IPS-20b (cell line): ENCODE measurements around the gene NAPEPLD.
"Not testable (repeated sequence)": the region's sequence is repeated elsewhere in the genome, so short reads cannot be mapped to it uniquely, and the experiment has no call there.

Experiments
- H3K27ac ChIP-seq: one replicate; pipeline ENCODE4 v1.5.1; 2013; ENCODE audit warnings: low read length
- H3K27me3 ChIP-seq: 2 replicates; pipeline ENCODE4 v1.6.1; 2013; ENCODE audit warnings: mild to moderate bottlenecking, low read length, inconsistent platforms; ENCODE audit not compliant: insufficient read depth
- H3K36me3 ChIP-seq: 2 replicates; pipeline ENCODE4 v1.6.1; 2013; ENCODE audit warnings: low read depth, mild to moderate bottlenecking, inconsistent platforms, low read length, moderate library complexity; ENCODE audit not compliant: insufficient read depth
- H3K4me1 ChIP-seq: 2 replicates; pipeline ENCODE4 v1.6.1; 2013; ENCODE audit warnings: mild to moderate bottlenecking, control low read depth, inconsistent platforms, low read length, moderate library complexity; ENCODE audit not compliant: insufficient read depth
- H3K4me3 ChIP-seq: 2 replicates; pipeline ENCODE4 v1.5.1; 2013; ENCODE audit warnings: mild to moderate bottlenecking, low read length, inconsistent platforms
- H3K9ac ChIP-seq: 2 replicates; pipeline ENCODE4 v1.6.1; 2013; ENCODE audit warnings: low read depth, mild to moderate bottlenecking, inconsistent platforms, low read length, moderate library complexity
- H3K9me3 ChIP-seq: 2 replicates; pipeline ENCODE4 v1.6.1; 2013; ENCODE audit warnings: mild to moderate bottlenecking, low read depth, low read length, inconsistent platforms; ENCODE audit not compliant: insufficient read depth

Gene NAPEPLD

DNA sequence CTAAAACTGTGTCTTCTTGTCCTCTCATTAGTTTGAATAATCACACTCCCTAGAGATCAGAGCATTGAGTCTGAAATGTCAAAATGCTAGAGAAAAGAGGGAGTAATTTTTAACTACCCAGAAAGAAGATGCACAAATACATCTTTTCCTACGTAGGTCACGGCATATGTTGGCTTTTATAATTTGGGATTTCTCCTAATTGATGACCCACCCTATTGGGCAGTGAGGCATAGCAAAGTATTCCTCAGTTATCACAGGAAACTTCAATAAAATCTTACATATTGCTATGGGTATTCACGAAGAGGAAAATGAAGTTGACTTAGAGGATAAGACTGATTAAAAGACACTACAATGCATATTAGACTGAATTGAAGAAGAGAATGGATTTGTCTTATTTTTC, 48.6 kb downstream of the NAPEPLD start:
- Histone ChIP-seq H3K9me3 (no peaks in the 10 kb centered on the region), H3K27me3 (no peaks in the 10 kb centered on the region), H3K9ac (no peak overlapping the region), H3K4me3 (no peak overlapping the region), H3K27ac (no peak overlapping the region), H3K4me1 (no peaks in the 10 kb centered on the region), H3K36me3 (peaks cover 45% of the 10 kb centered on the region)

DNA sequence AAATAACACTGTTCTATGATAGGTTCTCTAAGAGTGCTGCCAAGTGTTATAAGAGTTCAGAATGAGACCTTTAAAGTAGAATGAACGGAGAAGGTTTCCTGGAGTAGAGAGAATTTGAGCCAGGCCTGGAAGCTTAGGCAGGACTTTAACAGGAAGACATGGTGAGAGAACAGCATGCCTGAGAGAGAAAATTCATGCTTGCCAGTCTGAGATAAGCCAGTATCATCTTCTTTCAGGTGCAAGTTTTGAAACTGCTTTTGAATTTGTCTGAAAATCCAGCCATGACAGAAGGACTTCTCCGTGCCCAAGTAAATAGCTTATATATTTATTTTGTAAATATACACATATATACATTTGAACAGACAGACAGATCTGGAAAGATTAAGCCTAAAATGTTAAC, 51.9 kb downstream of the NAPEPLD start:
- no peaks in the 10 kb centered on the region for H3K27me3 ChIP-seq
- H3K27ac ChIP-seq, result no peak overlapping the region
- H3K4me1 ChIP-seq, result no peaks in the 10 kb centered on the region
- no peak overlapping the region for H3K9ac ChIP-seq
- no peak overlapping the region for H3K4me3 ChIP-seq
- H3K9me3 ChIP-seq, result no peaks in the 10 kb centered on the region
- H3K36me3 ChIP-seq, result peaks cover 48% of the 10 kb centered on the region

DNA sequence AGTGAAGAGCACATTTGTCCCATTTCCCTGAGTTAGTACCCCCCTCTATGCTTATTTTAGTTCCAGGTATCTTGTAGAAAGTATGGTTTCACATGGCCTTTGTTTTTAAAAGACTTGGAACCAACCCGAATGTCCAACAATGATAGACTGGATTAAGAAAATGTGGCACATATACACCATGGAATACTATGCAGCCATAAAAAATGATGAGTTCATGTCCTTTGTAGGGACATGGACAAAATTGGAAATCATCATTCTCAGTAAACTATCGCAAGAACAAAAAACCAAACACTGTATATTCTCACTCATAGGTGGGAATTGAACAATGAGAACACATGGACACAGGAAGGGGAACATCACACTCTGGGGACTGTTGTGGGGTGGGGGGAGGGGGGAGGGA, 53.3 kb downstream of the NAPEPLD start:
- not testable (repeated sequence) for H3K9me3 ChIP-seq, H3K9ac ChIP-seq, H3K27ac ChIP-seq, H3K4me3 ChIP-seq, H3K4me1 ChIP-seq, H3K27me3 ChIP-seq
- H3K36me3 ChIP-seq, result peaks cover 43% of the 10 kb centered on the region

DNA sequence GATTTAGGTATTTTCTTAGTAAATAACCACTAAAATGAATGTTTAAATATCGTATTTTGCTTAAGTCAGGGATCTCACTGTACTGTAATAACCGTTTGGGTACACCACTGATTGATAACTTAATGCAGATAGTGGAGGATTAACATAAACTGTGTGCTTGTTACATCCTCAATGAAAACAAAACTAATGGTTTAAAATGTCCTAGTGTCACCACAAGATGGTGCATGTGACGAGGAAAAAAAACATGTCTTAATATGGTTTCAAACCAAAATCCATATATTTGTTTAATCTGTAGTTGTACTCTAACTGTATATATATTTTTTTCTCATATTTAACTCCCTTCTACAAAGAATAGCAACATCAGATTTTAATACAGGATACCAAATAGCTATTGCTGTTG, 54.8 kb downstream of the NAPEPLD start:
- Histone ChIP-seq H3K27me3 (no peaks in the 10 kb centered on the region), H3K4me3 (no peak overlapping the region), H3K27ac (no peak overlapping the region), H3K36me3 (peaks cover 49% of the 10 kb centered on the region), H3K9me3 (no peaks in the 10 kb centered on the region), H3K4me1 (no peaks in the 10 kb centered on the region), H3K9ac (no peak overlapping the region)

DNA sequence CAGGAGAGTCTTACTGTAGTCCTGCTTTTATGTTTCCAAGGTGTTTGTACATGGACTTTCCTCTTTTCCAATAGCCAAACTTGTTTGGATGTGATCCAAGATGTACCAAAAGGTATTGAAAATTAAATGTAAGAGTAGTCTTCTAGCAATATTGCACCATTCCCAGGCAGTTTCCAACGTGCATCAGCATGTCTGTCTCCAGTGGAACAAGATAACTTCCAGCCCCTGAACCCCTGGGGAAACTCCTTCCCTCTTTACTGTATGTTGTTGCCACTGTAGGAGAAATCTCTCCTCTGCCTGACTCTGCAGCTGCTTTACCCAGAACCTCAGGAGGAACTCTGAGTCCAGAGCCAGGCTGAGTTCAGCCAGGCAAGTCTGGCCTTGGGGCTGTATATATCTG, 55.5 kb downstream of the NAPEPLD start:
- Histone ChIP-seq H3K4me3 (no peak overlapping the region), H3K36me3 (peaks cover 56% of the 10 kb centered on the region), H3K27me3 (no peaks in the 10 kb centered on the region), H3K27ac (no peak overlapping the region), H3K9ac (no peak overlapping the region), H3K9me3 (no peaks in the 10 kb centered on the region), H3K4me1 (no peaks in the 10 kb centered on the region)

DNA sequence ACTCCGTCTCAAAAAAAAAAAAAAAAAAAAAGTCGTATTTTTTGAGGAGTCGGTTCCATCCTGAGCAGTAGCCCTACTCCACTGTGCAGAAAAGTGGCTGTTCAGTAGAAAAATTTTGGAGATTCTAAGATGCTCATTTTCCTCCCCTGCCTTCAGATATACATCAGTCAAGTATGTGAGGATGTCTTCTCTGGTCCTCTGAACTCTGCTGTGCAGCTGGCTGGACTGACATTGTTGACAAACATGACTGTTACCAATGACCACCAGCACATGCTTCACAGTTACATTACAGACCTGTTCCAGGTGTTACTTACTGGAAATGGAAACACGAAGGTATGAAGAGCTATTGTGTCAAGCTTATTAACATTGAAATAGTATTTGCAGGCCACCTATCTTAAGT, 56.6 kb downstream of the NAPEPLD start:
- H3K4me3 ChIP-seq, H3K9ac ChIP-seq, H3K9me3 ChIP-seq, H3K27me3 ChIP-seq, H3K27ac ChIP-seq, H3K4me1 ChIP-seq: not testable (repeated sequence)
- peaks cover 61% of the 10 kb centered on the region for H3K36me3 ChIP-seq

DNA sequence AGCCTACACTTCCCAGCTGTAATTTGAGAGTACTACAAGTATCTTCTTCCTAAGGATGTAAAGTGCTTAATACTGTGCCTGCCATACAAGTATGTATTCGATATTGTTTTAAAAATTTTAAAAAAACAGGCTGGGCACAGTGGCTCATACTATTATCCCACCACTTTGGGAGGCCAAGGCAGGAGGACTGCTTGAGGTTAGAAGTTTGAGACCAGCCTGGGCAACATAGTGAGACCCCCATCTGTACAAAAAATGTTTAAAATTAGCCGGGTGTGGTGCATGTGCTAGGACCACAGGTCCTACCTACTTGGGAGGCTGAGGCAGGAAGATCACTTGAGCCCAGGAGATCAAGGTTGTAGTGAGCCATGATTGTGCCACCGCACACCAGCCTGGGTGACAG, 65.7 kb downstream of the NAPEPLD start:
- Histone ChIP-seq H3K36me3 (peaks cover 49% of the 10 kb centered on the region), H3K27me3 (no peaks in the 10 kb centered on the region), H3K9ac (no peak overlapping the region), H3K27ac (no peak overlapping the region), H3K4me1 (peaks cover 5% of the 10 kb centered on the region; the same call in 1 of the 2 replicates), H3K4me3 (no peak overlapping the region), H3K9me3 (no peaks in the 10 kb centered on the region)

DNA sequence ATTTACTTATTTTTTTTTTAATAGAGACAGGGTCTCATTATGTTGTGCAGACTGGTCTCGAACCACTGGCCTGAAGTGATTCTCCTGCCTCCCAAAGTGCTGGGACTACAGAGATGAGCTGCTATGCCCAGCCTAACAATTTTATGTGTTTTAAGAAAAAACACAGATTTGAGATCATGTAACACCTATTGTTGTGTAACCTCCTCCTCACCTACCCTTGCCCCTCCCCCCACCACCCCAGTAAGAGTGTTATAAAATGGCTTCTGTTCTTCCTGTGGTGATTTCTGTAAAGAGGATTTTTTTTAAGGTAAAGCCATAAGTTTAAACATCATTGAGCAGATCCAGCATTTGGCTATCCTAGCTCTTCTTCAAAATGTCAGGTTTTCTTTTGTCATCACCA, 66.4 kb downstream of the NAPEPLD start:
- Histone ChIP-seq H3K9me3 (no peaks in the 10 kb centered on the region), H3K27ac (no peak overlapping the region), H3K4me1 (peaks cover 5% of the 10 kb centered on the region; the same call in 1 of the 2 replicates), H3K36me3 (peaks cover 47% of the 10 kb centered on the region), H3K9ac (no peak overlapping the region), H3K27me3 (no peaks in the 10 kb centered on the region), H3K4me3 (no peak overlapping the region)

DNA sequence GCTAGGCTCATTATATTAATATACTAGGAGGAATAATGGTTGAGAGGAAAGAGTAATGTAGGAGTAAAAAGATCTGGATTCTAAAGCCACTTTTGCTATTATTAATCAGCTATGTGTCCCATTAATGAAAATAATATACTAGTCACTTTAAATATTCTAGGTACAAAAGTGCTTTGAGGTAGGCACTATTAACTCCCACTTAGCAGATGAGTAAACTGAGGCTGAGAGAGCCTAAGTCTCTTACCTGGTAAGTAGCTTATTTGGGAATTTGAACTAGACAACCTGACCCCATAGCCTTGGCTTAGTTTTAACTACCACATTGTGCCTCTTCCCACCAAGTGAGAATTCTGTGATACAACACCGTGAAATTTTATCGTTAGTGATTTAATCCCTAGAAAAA, 68.0 kb downstream of the NAPEPLD start:
- no peak overlapping the region for H3K27ac ChIP-seq
- no peak overlapping the region for H3K4me3 ChIP-seq
- H3K36me3 ChIP-seq, result peaks cover 39% of the 10 kb centered on the region
- H3K9me3 ChIP-seq, result no peaks in the 10 kb centered on the region
- no peak overlapping the region for H3K9ac ChIP-seq
- H3K27me3 ChIP-seq, result no peaks in the 10 kb centered on the region
- peaks cover 9% of the 10 kb centered on the region; the same call in 1 of the 2 replicates for H3K4me1 ChIP-seq

DNA sequence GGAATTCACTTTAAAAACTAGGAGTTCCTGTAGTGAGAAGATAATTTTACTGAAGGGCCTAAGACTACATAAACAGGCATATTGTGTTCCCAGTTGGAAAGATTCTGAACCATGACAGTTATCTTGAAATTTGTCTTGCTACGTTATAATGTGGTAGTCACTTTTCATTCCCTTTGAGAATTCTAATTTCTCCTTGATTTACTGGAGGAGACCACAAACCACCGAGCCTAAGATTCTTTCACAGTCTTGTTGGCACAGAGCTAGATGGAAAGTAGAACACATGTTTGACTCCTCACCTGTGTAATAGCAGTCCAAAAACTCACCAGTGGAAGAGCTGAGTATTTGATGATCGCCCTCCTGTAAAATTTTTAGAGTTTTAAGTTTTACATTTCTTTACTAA, 69.1 kb downstream of the NAPEPLD start:
- Histone ChIP-seq H3K27me3 (no peaks in the 10 kb centered on the region), H3K9ac (no peak overlapping the region), H3K36me3 (peaks cover 28% of the 10 kb centered on the region), H3K4me1 (peaks cover 10% of the 10 kb centered on the region; the same call in 1 of the 2 replicates), H3K27ac (no peak overlapping the region), H3K9me3 (no peaks in the 10 kb centered on the region), H3K4me3 (no peak overlapping the region)

DNA sequence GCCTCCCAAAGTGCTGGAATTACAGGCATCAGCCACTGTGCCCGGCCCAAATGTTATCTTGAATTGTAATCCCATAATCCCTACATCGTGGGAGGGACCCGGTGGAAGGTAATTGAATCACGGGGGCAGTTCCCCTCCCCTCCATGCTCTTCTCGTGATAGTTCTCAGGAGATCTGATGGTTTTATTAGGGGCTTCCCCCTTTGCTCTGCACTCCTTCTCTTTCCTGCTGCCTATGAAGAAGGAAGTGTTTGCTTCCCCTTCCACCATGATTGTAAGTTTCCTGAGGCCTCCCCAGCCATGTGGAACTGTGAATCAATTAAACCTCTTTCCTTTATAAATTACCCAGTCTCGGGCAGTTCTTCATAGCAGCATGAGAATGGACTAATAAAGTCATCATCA, 70.7 kb downstream of the NAPEPLD start:
- H3K27ac ChIP-seq, H3K4me1 ChIP-seq, H3K4me3 ChIP-seq, H3K9me3 ChIP-seq, H3K27me3 ChIP-seq, H3K9ac ChIP-seq: not testable (repeated sequence)
- H3K36me3 ChIP-seq, result peaks cover 13% of the 10 kb centered on the region

DNA sequence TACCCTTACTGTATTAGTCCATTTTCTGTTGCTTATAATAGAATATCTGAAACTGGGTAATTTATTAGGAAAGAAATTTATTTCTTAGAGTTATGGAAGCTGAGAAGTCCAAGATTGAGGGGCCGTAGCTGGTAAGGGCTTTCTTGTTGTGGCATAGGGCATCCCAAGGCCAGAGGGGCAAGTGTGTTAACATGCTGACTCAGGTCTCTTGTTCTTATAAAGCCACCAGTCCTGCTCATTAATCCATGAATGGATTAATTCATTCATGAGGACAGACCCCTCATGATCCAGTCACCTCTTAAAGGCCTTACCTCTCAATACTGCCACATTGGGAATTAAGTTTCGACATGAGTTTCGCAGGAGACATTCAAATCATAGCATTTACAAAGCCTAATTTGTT, 71.6 kb downstream of the NAPEPLD start:
- no peaks in the 10 kb centered on the region for H3K9me3 ChIP-seq
- H3K9ac ChIP-seq, result no peak overlapping the region
- no peaks in the 10 kb centered on the region for H3K27me3 ChIP-seq
- H3K4me1 ChIP-seq, result peaks cover 5% of the 10 kb centered on the region; the same call in 1 of the 2 replicates
- no peak overlapping the region for H3K4me3 ChIP-seq
- no peak overlapping the region for H3K27ac ChIP-seq
- H3K36me3 ChIP-seq, result peaks cover 10% of the 10 kb centered on the region; the same call in 1 of the 2 replicates

DNA sequence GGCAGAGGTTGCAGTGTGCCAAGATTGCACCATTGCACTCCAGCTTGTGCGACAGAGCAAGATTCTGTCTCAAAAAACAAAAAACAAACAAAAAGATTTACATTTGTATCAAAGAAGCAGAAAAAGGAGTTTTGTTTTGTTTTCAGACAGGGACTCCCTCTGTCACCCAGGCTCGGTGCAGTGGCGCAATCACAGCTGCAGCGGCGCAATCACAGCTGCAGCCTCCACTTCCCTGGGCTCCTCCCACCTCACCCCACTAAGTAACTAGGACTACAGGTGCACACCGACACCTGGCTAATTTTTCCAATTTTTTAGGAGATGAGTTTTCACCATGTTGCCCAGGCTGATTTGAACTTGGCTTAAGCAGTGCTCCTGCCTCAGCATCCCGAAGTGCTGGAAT, 72.1 kb downstream of the NAPEPLD start:
- Histone ChIP-seq H3K27me3 (no peaks in the 10 kb centered on the region), H3K36me3 (peaks cover 10% of the 10 kb centered on the region; the same call in 1 of the 2 replicates), H3K27ac (no peak overlapping the region), H3K4me1 (peaks cover 5% of the 10 kb centered on the region; the same call in 1 of the 2 replicates), H3K9ac (no peak overlapping the region), H3K9me3 (no peaks in the 10 kb centered on the region), H3K4me3 (no peak overlapping the region)
